Skeletal muscle cell (primary cell): ENCODE results near the gene ICAM5.

Experiments used
- DNase-seq: peaks from one replicate; pipeline ENCODE4 v3.0.0-alpha.2; 2010; ENCODE audit warnings: low read depth
- H3K4me3 ChIP-seq: 2 replicates; pipeline ENCODE4 v1.5.1; 2011; ENCODE audit warnings: low read depth, mild to moderate bottlenecking, control low read depth, low read length, moderate library complexity

The ICAM5 gene

GRCh38 chr19:10290357-10290875 lies 664 bp downstream of the ICAM5 start:
- DNase-seq: no peak
- peak overlapping the region; percentile 60 for H3K4me3 ChIP-seq

DNA sequence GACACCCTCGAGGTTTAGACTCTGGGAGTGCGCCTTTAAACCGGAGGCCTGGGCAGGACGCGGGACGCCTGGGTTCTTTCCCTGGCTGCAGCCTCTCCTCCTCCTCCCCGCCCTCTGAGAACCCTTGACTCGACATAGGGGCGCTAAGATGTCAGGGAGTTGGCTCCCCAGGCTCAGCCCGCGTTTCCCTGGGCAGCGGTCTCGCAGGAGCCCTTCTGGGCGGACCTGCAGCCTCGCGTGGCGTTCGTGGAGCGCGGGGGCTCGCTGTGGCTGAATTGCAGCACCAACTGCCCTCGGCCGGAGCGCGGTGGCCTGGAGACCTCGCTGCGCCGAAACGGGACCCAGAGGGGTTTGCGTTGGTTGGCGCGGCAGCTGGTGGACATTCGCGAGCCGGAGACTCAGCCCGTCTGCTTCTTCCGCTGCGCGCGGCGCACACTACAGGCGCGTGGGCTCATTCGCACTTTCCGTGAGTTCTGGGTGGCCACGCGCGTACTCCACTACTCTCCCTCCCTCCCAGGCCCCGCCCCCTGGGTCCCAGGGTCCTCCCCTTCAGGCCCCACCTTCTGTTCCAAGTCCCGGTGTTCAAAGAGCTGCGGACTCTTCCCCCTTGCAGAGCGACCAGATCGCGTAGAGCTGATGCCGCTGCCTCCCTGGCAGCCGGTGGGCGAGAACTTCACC lies 1.3 kb downstream of the ICAM5 start:
- H3K4me3 ChIP-seq: peak overlapping the region; percentile 60
- no peak for DNase-seq

DNA sequence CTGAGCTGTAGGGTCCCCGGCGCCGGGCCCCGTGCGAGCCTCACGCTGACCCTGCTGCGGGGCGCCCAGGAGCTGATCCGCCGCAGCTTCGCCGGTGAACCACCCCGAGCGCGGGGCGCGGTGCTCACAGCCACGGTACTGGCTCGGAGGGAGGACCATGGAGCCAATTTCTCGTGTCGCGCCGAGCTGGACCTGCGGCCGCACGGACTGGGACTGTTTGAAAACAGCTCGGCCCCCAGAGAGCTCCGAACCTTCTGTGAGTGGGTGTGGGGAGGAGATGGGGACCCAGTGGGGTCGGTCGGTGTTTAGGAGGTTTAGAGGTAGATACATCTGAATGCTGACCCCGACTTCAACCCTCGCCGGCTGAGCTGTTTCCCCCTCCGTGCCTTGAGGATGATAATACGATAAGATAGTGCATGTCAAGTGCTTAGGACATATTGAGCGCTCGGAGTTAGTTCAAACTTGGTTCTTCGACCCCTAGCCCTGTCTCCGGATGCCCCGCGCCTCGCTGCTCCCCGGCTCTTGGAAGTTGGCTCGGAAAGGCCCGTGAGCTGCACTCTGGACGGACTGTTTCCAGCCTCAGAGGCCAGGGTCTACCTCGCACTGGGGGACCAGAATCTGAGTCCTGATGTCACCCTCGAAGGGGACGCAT lies 1.9 kb downstream of the ICAM5 start:
- DNase-seq: no peak
- H3K4me3 ChIP-seq: peak overlapping the region; percentile 60

GRCh38 chr19:10292206-10292788 lies 2.5 kb downstream of the ICAM5 start:
- peak overlapping the region; percentile 60 for H3K4me3 ChIP-seq
- DNase-seq: peak; percentile 30

DNA sequence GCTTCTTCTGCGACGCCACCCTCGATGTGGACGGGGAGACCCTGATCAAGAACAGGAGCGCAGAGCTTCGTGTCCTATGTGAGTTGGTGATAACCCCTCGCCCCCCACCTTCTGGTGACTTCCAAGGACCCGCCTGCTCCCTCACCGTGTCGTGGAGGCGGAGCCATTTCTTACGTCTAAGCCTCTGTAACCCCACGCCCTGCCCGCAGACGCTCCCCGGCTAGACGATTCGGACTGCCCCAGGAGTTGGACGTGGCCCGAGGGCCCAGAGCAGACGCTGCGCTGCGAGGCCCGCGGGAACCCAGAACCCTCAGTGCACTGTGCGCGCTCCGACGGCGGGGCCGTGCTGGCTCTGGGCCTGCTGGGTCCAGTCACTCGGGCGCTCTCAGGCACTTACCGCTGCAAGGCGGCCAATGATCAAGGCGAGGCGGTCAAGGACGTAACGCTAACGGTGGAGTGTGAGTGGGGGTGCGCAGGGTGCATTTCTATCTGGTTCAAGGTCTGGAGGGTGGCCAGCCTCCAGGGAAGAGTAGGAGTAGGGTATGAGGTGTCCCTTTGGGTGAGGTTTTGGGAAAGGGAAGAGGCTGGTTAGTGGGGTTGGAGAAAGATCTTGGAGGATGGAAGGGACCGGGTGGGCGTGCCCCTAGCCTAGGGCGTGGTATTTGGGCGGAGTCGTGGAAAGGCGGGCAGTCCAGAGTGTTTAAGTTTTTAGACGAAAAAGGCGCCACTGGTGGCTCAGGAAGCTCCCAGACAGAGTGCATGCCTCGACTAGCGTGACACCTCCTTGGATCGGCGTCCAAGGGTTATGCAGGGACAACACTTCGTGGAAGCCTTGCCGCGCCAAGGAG lies 3.3 kb downstream of the ICAM5 start:
- no peak for DNase-seq

GRCh38 chr19:10293637-10294367 lies 4.0 kb downstream of the ICAM5 start:
- H3K4me3 ChIP-seq: no peak overlapping the region
- no peak for DNase-seq

More for the DNA sequence above, 3.3 kb downstream of the ICAM5 start:
- H3K4me3 ChIP-seq: peak overlapping the region; percentile 24

- H3K4me3 ChIP-seq: no peak overlapping the region
- DNase-seq: no peak
These were observed 4.6 kb downstream of the ICAM5 start for GRCh38 chr19:10294368-10294697.

GRCh38 chr19:10295305-10295846 lies 5.6 kb downstream of the ICAM5 start:
- DNase-seq: no peak
- no peak overlapping the region for H3K4me3 ChIP-seq

DNA sequence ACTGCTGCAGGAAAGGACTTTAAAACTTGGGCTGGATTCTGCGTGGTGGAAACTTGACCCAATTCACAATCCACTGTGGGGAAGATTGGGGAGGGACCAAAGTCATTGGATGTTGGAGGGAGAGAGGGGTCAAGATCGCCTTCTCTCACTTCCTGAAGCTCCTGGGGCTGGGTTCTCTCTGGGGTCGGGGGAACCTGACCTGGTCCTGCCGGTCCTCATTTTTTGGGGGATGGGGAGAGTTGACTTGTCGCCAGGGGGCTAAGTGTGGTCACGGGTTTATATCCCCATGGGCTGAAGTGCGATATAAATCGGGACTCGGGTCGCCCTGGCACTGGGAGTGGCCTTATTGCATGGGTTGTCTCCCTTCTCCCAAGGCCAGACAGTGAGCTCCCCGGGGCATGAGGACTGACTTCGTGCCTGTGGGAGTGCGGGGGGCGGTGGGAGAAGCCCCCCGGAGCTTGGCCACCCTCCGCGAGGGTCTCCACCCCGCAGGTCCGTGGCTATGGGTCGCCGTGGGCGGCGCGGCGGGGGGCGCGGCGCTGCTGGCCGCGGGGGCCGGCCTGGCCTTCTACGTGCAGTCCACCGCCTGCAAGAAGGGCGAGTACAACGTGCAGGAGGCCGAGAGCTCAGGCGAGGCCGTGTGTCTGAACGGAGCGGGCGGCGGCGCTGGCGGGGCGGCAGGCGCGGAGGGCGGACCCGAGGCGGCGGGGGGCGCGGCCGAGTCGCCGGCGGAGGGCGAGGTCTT lies 6.3 kb downstream of the ICAM5 start:
- no peak overlapping the region for H3K4me3 ChIP-seq
- DNase-seq: no peak

DNA sequence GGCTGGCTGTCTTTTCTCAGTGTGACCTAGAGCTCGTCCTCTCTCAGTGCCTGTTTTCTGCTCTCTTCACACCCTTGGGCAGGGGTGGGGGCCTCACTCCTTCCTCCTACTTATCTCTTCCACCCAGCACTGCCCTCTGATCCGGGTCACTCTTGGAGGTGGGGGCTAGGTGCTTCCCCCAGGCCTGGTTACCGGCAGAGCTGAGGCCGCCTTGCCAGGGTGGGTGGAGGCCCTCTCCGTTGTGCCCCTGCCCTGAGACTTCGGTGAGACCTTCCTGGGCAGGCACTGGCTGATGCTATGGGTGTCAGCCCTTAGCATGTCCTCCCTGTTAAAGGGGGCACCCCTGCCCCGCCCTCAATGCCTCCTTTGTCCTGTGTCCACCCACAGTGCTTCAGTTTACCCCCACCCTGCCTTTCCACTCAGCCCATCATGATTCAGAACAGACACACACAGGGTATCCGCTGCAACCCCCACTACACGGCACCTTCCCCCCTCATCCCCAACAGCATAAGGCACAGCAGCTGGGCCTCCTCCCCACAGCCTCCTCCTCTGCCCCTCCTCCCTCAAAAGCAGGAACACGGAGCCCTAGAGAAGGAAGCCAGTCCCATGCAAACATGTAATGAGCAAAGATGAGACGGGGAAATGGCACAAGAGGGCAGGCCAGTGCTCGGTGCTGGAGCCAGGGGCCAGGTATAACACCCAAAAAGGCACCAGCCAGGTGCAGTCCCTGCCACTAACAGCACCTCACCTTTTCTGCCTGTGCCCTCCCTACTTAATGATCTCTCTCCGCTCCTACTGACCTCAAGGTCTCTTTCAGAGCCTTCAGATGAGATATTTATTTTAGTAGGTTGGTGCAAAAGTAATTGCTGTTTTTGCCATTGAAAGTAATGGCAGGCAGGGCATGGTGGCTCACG lies 10.1 kb downstream of the ICAM5 start:
- DNase-seq: no peak

GRCh38 chr19:10305139-10305806 lies 15.5 kb downstream of the ICAM5 start:
- DNase-seq: no peak
- no peak overlapping the region for H3K4me3 ChIP-seq

More for the DNA sequence above, 10.1 kb downstream of the ICAM5 start:
- H3K4me3 ChIP-seq: no peak overlapping the region

DNA sequence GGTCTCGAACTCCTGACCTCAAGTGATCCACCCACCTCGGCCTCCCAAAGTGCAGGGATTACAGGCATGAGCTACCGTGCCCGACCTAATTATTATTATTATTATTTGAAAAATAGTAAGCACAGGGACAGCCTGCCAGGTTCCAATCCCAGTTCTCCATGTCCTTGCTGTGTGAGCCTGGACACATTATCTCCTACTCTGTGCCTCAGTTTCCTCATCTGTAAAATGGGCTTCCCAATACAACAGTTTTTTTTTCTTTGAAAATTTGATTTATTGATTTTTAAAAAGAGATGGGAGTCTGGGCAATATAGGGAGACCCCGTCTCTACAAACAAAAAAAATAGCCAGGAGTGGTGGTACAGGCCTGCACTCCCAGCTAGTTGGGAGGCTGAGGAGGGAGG lies 16.6 kb downstream of the ICAM5 start:
- H3K4me3 ChIP-seq: no peak overlapping the region
- DNase-seq: no peak

DNA sequence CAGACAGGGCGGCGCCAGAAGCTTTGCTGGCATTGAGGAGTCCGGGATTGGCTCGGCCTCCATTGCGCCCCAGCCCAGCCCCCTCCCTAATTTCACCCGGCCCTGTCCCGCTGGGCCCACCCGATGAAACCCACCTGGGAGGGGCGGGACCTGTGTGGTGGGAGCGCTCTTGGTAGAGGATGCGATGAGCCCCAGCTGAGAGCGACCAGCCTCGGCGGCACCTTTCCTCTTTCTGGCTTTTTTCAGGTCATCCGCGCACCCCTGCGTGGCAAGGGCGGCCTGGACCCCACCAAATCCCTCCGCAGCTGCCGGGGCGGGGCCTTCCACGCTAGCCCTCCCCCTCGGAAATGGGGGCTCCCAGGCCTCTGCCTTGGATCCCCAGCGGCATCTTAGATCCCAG lies 19.7 kb downstream of the ICAM5 start, which contains the start of gene ZGLP1:
Gene ZGLP1 (minus strand): TSS at position 393 of the 400 bp plus-strand sequence.
- no peak for DNase-seq
- no peak within 1 kb of the TSS for H3K4me3 ChIP-seq

DNA sequence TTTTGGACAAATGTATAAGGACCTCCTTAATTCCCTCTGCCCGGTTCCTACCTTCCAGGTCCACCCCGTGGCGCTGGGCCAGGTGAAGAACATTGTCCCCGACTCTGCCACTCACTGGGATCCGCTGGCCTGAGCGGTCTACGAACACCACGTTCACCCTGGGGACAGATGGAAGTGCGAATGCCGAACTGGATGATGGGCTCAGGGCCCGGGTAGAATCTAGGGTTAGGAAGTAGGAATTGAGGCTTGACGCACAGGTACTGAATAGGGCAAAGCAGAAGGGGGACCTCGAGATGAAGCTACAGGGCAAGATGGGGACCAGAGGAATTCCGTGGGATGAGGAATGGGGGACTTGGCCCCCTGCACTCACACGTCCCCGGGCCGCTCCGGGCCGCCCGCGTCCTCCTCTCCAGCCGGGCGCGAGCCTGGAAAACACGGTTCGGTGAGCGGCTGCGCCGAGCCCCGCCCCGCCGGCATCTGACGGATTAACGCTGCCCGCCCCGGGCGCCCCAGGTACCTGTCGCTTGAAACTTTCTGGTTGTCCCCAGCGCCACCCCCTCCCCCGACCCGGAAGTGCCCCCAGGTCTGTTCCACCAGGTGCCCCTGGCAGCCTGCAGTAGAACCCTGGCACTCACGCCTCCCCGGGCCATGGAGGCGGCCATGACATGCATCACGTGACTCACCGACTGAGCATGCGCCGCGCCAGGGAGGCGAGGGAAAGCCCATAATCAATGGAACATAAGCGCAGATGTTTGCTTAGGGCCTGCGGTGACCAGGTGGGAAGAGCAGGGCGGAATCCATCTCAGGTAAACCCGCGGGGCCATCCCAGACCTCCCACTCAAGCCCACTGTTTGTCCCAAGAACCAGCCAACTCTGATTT lies 25.8 kb downstream of the ICAM5 start, which contains the start of gene FDX2:
Gene FDX2 (minus strand): TSS at position 681 of the 880 bp plus-strand sequence. CDS start 19 bp downstream, at position 662.
- H3K4me3 ChIP-seq: peak within 1 kb of the TSS; percentile 77
- DNase-seq: no peak

- no peak for DNase-seq
- no peak overlapping the region for H3K4me3 ChIP-seq
These were observed 26.7 kb downstream of the ICAM5 start for GRCh38 chr19:10316229-10317044.
